ENCODE data around the gene SORBS1.

SORBS1 gene

GRCh38 chr10:95566136-95566535 is 5.0 kb upstream of the SORBS1 start:
- Histone ChIP-seq H3K27ac (ENCODE audit: extremely low read depth, low read depth, low read length) (no peak overlapping the region), H3K9me3 (ENCODE audit: control insufficient read depth, insufficient read depth, low read depth, low read length) (no peaks in the 10 kb centered on the region), H3K4me3 (ENCODE audit: low read depth, low read length) (no peak overlapping the region), H3K36me3 (ENCODE audit: control insufficient read depth in 2 of 2, insufficient read depth in 1 of 2, low read length in 2 of 2) (no peaks in the 10 kb centered on the region), H3K4me1 (ENCODE audit: control insufficient read depth, insufficient read depth, low read length) (0 out of 2 replicates have a peak, but pooled peaks cover 2% of the 10 kb centered on the region)
- POLR2A ChIA-PET = no interaction called here
- CTCF ChIA-PET = interaction anchor here (0.7 kb wide), 1 partner anchor 131 kb away, joined by 4 read pairs; no protein-coding TSS in a partner anchor
- TF ChIP-seq ZNF2 (tag by site-specific recombination; IDR thresholded peaks at IDR 0.05) (no peak), ZNF335 (tag by site-specific recombination; conservative IDR thresholded peaks at IDR 0.05) (no peak)

- H3K9me3 ChIP-seq (ENCODE audit: control insufficient read depth, insufficient read depth, low read depth, low read length) = no peaks in the 10 kb centered on the region
- H3K4me3 ChIP-seq (ENCODE audit: low read depth, low read length) = no peak overlapping the region
- TF ChIP-seq ZNF280C (tag by site-specific recombination; IDR thresholded peaks at IDR 0.05) (no peak), KLF17 (tag by site-specific recombination; IDR thresholded peaks at IDR 0.05) (no peak), KLF7 (tag by site-specific recombination; IDR thresholded peaks at IDR 0.05; ENCODE audit: borderline replicate concordance) (no peak), KLF1 (tag by site-specific recombination; IDR thresholded peaks at IDR 0.05) (no peak), ZNF341 (tag by site-specific recombination; IDR thresholded peaks at IDR 0.05; ENCODE audit: low read depth) (no peak), ZNF335 (tag by site-specific recombination; conservative IDR thresholded peaks at IDR 0.05) (no peak), ZNF600 (tag by site-specific recombination; IDR thresholded peaks at IDR 0.05) (no peak), ZNF521 (tag by site-specific recombination; IDR thresholded peaks at IDR 0.05) (no peak), SCRT2 (tag by site-specific recombination; IDR thresholded peaks at IDR 0.05) (no peak), WT1 (tag by site-specific recombination; IDR thresholded peaks at IDR 0.05) (no peak), ZNF513 (tag by site-specific recombination; IDR thresholded peaks at IDR 0.05) (no peak)
- H3K36me3 ChIP-seq (ENCODE audit: control insufficient read depth in 2 of 2, insufficient read depth in 1 of 2, low read length in 2 of 2) = no peaks in the 10 kb centered on the region
- no peak overlapping the region for H3K27ac ChIP-seq (ENCODE audit: extremely low read depth, low read depth, low read length)
- H3K4me1 ChIP-seq (ENCODE audit: control insufficient read depth, insufficient read depth, low read length) = 0 out of 2 replicates have a peak, but pooled peaks cover 2% of the 10 kb centered on the region
- CTCF ChIA-PET = no interaction called here
- POLR2A ChIA-PET = interaction anchor here (0.5 kb wide), 1 partner anchor 21 kb away, joined by 4 read pairs; no protein-coding TSS in a partner anchor
These were observed 4.2 kb upstream of the SORBS1 start for GRCh38 chr10:95565336-95565735.

GRCh38 chr10:95564291-95564690 is 3.1 kb upstream of the SORBS1 start:
- TF ChIP-seq ZNF776 (tag by site-specific recombination; IDR thresholded peaks at IDR 0.05; ENCODE audit: borderline replicate concordance) = no peak
- TF ChIP-seq ZNF114 (tag by site-specific recombination; IDR thresholded peaks at IDR 0.05) = no peak
- TF ChIP-seq RBAK (tag by site-specific recombination; IDR thresholded peaks at IDR 0.05) = no peak
- TF ChIP-seq ZNF138 (tag by site-specific recombination; IDR thresholded peaks at IDR 0.05; ENCODE audit: borderline replicate concordance) = no peak
- TF ChIP-seq SALL2 (tag by site-specific recombination; IDR thresholded peaks at IDR 0.05; ENCODE audit: borderline replicate concordance) = no peak
- no peak for TF ChIP-seq ZBTB11 (tag by site-specific recombination; conservative IDR thresholded peaks at IDR 0.05; ENCODE audit: low read depth)
- POLR2A ChIA-PET = no interaction called here
- Histone ChIP-seq H3K4me1 (ENCODE audit: control insufficient read depth, insufficient read depth, low read length) (peaks cover 5% of the 10 kb centered on the region; the same call in 1 of the 2 replicates), H3K9me3 (ENCODE audit: control insufficient read depth, insufficient read depth, low read depth, low read length) (no peaks in the 10 kb centered on the region), H3K4me3 (ENCODE audit: low read depth, low read length) (no peak overlapping the region), H3K36me3 (ENCODE audit: control insufficient read depth in 2 of 2, insufficient read depth in 1 of 2, low read length in 2 of 2) (no peaks in the 10 kb centered on the region), H3K27ac (ENCODE audit: extremely low read depth, low read depth, low read length) (no peak overlapping the region)
- CTCF ChIA-PET = no interaction called here

Measured in HEK293 (cell line).